NCI-H524 (cell line): ENCODE data around the gene ERAS.
"Not testable (repeated sequence)": the region's sequence is repeated elsewhere in the genome, so short reads cannot be mapped to it uniquely, and the experiment has no call there.

Experiments
- DNase-seq, 2 experiments: peaks; one replicate each; lab custom pipeline; 2025; lab: John Stamatoyannopoulos, UW

The ERAS gene

DNA sequence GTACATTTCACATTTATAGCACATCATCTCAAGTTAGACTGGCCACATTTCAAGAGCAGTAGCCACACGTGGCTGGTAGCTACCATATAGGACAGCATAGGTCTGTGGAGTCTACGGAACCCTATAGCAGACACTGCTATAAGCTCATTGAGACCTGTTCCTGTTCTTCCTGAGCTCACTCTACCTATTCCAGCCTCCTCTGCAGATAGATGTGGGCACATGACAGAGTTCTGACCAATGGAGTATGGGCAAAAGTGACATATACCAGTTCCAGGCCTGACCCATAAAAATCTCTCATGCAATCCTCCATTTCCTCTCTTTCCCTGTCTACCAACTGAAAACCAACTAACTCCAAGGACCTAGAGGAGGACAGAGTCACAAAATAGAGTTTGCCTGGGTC is 28.0 kb upstream of the ERAS start:
- DNase-seq: no peak

DNA sequence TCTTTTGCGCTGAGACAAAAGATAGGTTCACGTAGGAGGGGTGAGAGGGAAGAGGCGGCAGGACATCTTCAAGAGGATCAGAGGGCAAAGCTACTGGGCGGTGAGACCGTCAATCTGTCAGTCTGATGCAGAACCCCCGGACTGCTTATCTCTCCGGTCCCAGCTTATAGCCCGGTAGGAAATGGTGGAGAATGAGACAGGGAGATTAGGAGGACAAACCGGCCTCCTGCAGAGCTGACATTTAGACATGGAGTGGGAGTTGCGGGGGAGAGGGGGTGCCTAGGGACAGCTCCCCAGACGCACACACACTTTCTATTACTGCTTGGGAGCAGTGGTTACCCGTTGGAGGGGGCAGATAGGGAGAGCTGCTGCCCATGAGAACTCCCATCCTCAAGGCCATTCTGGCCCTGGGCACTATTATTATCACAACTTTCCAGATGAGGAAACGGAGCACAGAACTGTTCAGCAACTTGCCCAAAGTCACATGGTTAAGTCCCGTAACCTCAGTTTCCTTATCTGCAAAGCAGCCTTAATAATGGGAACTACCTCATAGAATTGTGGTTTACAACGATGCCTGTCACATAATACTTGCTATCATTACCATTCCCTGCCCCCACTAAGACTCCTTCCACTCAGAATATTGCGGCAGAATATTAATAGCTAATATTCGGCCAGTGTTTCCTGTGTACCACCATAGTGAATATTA is 25.6 kb upstream of the ERAS start:
- peak in 1 of 2 experiments; percentile 24 for DNase-seq

DNA sequence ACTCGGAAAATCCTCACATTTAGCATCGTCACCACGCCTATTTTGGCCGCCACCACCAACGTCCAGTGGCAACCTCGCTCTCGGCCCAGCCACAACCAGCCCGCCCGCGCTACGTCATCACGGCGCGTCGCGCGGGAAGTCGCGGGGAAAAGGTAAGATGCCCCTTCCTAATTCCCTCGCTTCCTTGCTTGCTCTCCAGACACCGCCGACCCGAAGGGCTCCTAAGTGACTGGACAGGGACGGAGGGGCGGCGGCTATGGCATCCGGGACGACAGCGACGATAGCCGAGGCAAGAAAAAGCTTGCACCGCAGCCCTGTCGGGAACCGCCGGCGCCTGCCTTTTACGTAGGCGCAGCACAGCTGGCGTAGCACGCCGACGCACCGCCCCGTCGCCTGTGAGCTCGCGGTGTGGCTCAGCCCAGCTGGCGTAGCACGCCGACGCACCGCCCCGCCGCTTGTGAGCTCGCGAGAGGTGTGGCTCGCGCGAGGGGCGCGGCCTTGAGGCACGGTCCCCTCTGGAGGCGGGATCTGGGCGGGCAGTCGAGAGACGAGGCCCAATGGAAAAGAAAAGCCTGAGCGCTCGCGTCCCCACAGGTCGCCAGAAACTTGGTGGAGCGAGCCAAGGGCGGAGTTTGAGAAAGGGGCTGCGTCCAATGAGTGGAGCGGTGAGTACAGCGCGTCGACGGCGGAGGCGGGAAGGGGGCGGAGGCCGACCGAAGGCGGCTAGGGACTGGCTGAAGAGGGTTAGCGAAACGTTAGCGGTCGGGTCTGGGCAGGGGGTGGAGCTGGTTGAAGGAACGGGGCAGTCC is 24.8 kb upstream of the ERAS start, which contains the start of gene HDAC6:
TSS of gene HDAC6 (plus strand) at position 788 of the 809 bp plus-strand sequence. CDS start 626 bp downstream, outside the sequence.
- peak; percentile 99 for DNase-seq

DNA sequence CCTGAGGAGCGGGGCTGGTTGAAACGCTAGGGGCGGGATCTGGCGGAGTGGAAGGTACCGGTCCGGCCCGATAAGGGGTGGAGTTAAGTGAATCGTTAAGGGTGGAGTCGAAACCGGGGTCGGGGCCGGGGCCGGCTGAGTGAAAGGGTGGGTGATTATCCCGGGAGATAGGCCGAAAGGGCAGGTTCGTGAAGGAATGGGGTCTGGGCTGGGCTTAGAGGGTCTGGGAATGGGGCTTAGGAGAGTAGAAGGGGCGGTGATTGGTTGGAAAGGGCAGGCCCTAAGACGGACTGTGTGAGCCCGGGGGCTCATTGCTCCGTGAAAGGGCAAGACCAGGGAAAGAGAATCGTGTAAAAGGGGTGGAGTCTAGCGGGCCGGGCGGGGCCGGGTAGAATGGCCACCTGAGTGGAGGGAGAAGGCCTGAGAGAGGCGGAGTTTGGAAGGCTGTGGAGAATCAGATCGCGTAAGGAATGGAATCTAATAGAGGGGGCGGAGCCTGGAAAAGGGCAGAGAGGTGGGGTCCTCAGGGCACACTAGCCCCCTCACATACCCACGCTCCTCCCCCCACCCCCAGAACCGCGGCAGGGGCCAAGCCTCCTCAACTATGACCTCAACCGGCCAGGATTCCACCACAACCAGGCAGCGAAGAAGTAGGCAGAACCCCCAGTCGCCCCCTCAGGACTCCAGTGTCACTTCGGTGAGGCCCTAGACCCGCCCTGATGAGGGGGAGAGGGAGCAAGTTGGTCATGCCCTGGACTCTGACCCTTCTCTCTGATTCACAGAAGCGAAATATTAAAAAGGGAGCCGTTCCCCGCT is 24.0 kb upstream of the ERAS start:
- DNase-seq: peak; percentile 87 to 90

DNA sequence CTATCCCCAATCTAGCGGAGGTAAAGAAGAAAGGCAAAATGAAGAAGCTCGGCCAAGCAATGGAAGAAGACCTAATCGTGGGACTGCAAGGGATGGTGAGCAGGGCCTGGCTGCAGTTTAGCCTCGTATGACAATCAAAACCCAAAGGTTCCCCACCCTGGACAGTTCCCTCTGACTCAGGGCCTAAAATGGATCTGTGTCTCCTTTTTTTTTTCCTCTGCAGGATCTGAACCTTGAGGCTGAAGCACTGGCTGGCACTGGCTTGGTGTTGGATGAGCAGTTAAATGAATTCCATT is 23.5 kb upstream of the ERAS start:
- DNase-seq: no peak

DNA sequence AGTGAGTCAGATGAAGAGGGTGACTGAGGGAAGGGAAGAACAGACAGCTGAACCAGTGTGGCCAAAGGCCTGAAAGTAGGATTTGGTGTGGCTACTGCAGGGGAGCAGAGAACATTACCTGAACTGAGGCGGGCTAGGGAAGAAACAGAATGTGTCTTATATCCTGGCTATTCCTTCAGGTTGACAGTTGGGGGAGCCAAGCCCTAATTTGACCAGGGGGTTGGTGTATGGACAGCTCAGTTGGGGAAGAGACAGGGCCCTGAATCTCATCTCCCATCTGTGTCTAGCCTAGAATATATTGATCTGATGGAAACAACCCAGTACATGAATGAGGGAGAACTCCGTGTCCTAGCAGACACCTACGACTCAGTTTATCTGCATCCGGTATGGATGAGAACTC is 20.2 kb upstream of the ERAS start:
- DNase-seq: peak in 1 of 2 experiments; percentile 5

DNA sequence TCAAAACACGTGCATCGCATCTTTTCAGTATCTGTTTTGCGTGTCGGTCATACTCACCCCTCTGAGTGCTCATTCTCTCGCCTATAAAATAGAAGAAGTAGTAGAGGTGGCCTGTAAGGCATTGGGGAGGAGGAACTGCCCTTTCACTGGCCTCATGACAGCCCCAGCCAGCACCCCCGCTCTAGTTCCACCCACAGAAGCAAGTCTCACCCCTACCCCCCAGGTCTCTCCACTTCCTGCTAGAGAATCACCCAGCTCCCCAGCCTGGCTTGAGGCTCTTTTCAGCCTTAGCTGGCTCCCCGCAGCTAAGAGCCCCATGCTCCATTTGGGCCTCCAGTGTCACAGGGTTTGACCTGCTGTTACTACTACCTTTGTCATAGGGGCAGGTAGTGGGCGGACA is 12.7 kb upstream of the ERAS start:
- DNase-seq: no peak

DNA sequence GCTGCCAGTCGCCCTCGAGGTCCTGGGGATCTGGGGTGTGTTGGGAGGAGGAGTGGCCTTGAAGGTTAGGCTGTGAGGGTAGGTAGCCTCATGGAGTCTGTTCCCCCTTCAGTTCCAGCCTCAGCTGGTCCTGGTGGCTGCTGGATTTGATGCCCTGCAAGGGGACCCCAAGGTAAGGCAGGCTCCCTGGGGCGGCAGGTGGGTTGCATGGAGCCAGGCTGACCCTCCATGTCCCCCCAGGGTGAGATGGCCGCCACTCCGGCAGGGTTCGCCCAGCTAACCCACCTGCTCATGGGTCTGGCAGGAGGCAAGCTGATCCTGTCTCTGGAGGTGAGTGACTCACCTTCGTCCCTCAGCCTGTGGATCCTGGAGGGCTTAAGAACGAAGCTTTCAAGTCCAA is 11.6 kb upstream of the ERAS start:
- no peak for DNase-seq

DNA sequence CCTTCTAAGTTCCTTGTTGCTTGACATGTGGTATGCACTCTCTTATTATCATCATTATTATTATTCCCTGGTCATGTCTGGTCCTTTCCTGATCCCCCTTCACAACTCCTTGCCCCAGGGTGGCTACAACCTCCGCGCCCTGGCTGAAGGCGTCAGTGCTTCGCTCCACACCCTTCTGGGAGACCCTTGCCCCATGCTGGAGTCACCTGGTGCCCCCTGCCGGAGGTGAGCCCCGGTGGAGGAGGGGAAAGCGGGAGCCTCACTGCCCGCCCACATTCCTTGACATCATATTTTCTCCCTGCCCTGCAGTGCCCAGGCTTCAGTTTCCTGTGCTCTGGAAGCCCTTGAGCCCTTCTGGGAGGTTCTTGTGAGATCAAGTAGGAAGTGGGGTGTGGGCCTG is 11.0 kb upstream of the ERAS start:
- DNase-seq: no peak

DNA sequence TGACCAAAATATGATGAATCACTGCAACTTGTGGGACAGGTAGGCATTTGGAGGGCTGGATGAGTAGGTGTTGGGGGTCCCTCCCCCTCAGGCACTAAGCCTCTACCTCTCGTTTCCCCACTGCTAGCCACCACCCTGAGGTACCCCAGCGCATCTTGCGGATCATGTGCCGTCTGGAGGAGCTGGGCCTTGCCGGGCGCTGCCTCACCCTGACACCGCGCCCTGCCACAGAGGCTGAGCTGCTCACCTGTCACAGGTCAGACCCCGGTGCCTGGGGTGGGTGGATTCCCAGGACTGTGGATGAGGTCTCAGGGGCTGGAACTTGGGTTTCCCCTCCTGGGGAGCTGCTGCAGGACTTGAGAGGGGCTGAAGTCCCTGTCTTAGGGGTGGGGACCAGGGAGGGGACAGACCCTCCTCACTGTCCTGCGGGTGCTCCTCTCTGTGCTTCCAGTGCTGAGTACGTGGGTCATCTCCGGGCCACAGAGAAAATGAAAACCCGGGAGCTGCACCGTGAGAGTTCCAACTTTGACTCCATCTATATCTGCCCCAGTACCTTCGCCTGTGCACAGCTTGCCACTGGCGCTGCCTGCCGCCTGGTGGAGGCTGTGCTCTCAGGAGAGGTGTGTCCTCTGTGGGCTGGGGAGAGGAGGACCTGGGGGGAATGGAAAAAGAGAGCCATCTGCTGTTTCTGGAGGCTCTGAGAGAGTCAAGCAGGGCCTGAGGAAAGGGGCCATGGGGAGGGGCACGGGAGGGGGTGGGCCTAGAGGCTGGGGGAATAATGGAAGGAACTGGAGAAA is 10.1 kb upstream of the ERAS start:
- peak in 1 of 2 experiments; percentile 19 for DNase-seq

DNA sequence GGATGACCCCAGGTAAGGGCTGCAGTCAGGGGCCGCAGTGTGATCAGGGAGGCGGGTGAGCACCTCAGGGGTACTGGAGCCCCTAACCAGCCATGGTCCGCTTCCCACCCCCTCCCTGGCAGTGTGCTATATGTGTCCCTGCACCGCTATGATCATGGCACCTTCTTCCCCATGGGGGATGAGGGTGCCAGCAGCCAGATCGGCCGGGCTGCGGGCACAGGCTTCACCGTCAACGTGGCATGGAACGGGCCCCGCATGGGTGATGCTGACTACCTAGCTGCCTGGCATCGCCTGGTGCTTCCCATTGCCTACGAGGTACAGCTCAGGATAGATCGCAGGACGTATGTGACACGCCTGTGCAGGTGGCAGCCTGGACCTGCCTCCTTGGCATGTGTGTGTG is 8.2 kb upstream of the ERAS start:
- no peak for DNase-seq

DNA sequence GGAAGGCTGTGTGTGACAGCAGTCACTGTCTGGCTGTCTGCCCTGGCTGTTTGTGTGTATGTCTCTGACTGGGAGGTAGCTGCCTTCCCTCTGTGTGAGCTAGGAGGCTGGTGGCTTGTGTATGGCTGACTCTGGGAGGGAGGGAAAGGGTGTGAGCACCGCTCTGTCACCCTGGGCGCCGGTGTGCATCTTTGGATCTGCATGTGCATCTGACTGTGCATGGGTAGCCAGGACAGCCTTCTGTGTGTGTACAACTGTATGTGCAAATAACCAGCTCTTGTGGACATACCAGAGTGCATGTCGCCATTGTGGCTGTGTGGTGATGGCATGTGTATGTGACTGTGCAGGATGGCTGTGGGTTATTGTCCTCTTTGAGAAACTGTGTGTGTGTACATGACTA is 7.4 kb upstream of the ERAS start:
- DNase-seq: no peak

DNA sequence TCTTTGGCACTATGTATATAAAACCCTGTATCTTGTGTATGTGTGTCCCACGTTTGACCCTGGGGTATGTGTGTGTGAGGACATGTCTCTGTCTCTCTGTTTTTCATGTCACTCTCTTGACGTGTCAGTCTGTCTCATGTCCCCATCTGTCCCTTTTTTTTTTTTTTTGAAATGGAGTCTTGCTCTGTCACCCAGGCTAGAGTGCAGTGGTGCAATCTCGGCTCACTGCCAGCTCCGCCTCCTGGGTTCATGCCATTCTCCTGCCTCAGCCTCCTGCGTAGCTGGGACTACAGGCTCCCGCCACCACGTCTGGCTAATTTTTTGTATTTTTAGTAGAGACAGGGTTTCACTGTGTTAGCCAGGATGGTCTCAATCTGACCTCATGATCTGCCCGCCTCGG is 6.9 kb upstream of the ERAS start:
- DNase-seq: not testable (repeated sequence)

DNA sequence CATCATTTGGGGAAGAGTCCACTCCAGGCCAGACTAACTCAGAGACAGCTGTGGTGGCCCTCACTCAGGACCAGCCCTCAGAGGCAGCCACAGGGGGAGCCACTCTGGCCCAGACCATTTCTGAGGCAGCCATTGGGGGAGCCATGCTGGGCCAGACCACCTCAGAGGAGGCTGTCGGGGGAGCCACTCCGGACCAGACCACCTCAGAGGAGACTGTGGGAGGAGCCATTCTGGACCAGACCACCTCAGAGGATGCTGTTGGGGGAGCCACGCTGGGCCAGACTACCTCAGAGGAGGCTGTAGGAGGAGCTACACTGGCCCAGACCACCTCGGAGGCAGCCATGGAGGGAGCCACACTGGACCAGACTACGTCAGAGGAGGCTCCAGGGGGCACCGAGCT is 3.3 kb upstream of the ERAS start:
- no peak for DNase-seq

DNA sequence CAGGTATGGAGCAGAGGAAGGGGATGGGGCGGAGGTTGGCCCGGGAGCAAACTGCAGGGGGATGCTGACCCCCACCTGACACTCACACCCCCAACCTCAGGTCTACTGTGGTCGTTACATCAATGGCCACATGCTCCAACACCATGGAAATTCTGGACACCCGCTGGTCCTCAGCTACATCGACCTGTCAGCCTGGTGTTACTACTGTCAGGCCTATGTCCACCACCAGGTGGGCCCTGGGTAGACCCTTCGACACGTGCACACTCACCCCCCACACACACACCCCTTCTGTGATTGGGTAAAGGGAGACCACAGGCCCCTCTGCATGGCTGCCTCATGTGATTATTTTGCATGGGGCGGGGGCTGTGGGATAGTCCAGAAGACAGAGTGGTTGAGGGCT is 2.2 kb upstream of the ERAS start:
- DNase-seq: no peak

DNA sequence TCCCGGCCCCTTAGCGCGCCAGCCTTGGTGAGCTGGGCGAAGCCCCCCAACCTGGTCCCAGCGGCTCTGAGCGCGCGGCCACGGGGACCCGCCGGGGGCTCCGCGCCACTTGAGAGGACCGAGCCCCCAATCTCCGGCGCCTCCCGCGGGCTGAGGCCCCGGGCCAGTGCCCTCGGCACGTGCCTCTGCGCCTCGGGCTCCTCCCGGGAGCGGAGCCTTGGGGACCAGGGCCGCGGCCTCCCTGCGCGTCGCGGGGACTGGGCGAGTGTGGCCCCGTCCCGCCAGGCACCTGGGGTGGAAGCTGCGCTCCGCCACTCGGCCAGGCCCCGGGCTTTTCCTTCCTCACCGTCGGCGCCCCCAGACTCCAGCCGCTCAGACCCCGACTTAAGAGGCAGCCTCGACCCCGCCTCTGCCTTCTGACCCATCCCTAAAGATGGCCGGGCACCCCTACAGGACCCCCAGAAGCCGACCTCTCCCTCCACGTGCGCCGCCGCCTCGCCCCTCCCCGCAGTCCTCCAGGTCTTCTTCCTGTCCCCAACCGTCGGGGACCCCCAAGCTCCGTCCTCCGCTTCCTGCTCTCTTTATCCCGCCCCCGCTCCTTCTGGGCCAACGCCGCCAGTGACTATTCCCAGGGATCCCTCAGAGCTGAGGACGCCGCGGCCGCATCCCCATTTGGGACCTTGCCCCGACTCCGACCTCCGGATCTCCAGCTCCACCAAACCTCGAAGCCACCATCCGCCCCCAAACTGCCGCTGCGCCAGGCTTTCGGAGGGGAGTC is 752 bp downstream of the ERAS start:
- DNase-seq: no peak

DNA sequence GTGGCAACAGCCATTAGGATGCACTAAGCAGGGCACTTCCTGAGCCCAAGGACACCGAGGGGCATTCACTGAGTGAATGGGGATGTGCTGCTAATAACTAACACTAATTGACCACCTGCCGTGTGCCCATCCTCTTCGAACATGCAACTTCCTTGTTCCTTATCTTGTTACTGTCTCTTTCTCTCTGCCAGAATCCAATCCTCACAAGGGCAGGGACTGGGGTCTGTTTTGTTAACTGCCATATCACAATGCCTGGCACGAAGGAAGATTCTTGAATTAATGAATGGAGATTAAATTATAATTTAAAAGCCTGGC is 1.3 kb downstream of the ERAS start:
- DNase-seq: no peak

DNA sequence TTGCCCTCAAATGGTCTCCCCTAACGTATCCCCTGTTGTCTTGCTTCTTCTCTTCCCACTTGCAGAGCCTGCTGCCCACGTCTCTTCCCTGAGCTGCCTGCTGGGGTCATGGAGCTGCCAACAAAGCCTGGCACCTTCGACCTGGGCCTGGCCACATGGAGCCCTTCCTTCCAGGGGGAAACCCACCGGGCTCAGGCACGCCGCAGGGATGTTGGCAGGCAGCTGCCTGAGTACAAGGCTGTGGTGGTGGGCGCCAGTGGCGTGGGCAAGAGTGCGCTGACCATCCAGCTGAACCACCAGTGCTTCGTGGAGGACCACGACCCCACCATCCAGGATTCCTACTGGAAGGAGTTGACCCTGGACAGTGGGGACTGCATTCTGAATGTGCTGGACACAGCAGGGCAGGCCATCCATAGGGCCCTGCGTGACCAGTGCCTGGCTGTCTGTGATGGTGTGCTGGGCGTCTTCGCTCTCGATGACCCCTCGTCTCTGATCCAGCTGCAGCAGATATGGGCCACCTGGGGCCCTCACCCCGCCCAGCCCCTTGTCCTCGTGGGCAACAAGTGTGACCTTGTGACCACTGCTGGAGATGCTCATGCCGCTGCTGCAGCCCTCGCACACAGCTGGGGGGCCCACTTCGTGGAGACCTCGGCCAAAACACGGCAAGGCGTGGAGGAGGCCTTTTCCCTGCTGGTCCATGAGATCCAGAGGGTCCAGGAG is 2.9 kb downstream of the ERAS start:
- DNase-seq: no peak

DNA sequence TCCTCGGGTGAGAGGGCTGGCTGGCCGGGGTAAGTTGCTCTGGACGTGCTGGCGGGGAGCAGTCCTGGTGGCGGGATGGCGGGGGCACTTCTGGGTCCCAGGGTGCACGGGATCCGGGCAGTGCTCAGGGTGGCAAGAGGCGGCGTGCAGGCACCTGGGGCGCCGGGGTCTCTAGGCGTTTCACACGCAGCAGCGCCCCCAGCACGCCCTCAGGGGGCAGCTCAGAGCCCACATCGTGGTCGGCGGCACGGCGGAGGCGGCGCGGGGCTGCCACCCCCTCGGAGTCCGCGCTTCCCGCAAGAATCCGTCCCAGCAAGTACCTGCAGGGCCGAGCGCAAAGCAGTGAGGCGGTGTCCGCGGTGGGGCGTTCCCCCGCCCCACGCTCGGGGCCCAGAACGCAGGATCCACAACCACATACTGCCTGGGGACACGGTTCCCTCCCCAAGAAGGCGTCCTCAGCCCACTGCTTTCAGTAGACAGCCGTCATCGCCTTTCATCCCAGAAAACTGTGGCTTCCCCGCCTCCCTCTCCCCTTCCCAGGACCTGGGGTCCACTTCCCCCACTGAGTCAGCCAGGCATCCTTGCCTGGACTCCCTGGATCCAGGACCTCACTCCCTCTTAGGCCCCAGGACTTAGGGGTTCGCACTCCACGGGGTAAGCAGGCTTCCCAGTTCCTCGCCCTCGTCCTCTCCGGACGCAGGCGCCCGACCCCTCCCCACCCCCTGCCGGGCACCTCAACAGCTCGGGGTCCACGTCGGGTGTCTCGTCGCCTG is 5.0 kb downstream of the ERAS start:
- no peak for DNase-seq

DNA sequence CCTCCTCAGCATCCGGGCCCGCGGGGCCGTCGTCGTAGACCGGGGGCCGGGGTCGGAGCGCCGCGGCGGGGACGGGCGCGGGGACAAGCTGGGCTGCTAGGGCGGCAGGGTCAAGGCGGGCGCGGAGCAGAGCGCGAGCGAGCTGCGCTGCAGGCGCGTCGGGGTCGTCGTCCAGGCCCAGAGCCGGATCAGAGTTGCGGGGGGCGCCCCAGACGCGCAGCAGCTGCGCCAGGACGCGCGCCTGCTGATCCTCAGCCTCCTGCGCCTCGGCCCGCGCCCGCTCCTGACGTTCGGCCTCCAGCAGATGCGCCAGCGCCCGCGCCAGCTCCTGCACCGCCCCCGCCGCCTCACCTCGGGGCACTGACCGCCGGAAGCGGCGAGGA is 5.6 kb downstream of the ERAS start:
- DNase-seq: no peak
